Measurements from ENCODE around the gene CRYGN.

Gene CRYGN

GRCh38 chr7:151438864-151439601 is 908 bp downstream of the CRYGN start:
- TF ChIP-seq, protein P1, sequence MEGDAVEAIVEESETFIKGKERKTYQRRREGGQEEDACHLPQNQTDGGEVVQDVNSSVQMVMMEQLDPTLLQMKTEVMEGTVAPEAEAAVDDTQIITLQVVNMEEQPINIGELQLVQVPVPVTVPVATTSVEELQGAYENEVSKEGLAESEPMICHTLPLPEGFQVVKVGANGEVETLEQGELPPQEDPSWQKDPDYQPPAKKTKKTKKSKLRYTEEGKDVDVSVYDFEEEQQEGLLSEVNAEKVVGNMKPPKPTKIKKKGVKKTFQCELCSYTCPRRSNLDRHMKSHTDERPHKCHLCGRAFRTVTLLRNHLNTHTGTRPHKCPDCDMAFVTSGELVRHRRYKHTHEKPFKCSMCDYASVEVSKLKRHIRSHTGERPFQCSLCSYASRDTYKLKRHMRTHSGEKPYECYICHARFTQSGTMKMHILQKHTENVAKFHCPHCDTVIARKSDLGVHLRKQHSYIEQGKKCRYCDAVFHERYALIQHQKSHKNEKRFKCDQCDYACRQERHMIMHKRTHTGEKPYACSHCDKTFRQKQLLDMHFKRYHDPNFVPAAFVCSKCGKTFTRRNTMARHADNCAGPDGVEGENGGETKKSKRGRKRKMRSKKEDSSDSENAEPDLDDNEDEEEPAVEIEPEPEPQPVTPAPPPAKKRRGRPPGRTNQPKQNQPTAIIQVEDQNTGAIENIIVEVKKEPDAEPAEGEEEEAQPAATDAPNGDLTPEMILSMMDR (IDR thresholded peaks at IDR 0.05; ENCODE audit: insufficient read depth, missing control alignments): no peak
- DNase-seq (ENCODE audit: insufficient read length, low spot score) (no peak), FAIRE-seq (no peak)

DNA sequence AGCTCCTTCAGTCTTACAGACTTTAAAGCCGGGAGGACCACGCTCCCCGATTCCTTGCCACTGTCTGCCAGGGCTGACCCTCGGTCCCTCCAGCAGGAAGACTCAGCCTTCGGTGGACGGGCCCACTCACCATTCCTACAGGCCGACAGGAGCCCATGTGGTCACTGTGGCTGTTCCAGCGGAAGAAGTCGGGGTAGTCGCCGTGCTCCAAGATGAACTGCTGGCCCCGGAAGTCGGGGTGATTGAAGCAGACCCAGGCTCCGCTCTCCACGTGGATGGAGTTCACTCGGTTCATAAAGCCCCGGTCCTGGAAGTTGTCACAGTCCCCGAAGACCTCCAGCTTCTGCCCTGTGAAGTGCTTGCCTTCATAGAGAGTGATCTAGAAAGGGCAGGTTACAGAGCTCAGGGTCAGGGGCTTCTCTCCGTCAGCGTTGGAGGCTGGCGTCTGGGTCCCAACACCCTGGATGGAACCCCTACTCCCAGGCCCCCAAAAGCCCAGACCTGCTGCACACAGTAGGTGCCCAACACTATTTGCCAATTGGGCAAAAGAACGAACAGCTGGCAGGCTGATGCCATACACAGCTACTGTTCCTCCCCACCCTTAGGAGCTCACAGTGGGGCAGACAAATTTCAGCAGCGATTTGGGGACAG is 1.9 kb downstream of the CRYGN start:
- DNase-seq (ENCODE audit: insufficient read length, low spot score) (no peak), FAIRE-seq (no peak)
- TF ChIP-seq, protein P1 (IDR thresholded peaks at IDR 0.05; ENCODE audit: insufficient read depth, missing control alignments): no peak

DNA sequence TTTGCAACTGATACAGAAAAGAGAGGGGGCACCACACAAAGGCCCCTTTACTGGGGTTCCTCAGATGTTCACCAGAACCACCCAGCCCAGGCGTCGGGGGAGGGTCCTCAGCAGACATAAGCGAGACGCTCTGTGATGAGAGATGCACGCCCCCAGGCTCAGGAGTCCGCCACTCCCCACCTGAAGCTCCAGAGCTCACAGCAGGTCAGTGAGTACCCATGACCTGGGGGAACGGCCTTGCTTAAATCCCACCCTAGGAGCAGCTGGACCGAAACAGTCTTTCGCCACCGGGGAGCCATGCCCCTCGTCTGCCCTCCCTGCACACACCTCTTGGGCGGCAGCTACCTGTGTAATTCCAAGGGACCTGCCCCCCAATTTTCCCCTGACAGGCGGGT is 2.8 kb downstream of the CRYGN start:
- TF ChIP-seq, protein P1 (IDR thresholded peaks at IDR 0.05; ENCODE audit: insufficient read depth, missing control alignments): no peak
- no peak for FAIRE-seq
- no peak for DNase-seq (ENCODE audit: insufficient read length, low spot score)

DNA sequence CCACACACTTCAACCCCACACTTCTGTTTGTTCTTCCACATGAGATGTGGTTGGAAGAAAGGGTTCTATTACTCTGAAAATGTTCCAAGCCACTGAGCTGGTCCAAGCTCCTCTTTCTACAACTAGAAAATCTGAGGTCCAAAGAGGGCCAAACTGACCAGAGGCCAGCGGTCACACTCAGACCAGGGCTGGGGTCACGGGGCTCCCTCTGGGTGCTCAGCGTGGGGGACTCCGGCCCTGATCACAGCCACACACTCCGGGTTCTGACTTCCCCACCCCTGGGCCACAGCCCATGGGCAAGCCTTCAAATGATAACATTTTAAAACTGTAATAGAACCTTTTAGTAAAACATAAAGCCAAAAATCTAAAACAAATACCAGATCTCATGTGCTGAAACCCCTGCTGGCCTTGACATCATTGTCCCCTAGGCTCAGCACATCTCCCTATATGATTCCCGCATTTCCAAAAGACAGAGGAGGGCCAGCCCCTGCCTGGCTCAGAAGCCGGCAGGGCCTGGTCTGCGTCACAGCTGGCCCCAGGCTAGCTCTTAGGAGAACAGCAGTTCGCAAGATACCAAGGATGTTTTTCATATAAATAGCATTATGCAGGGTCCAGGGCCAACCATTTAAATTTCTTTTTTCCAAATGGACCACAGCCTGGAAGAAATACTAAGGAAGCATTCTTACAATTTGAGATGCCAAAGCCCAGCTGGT is 3.3 kb downstream of the CRYGN start:
- DNase-seq (ENCODE audit: insufficient read length, low spot score) (no peak), FAIRE-seq (no peak)
- TF ChIP-seq, protein P1 (IDR thresholded peaks at IDR 0.05; ENCODE audit: insufficient read depth, missing control alignments): no peak

DNA sequence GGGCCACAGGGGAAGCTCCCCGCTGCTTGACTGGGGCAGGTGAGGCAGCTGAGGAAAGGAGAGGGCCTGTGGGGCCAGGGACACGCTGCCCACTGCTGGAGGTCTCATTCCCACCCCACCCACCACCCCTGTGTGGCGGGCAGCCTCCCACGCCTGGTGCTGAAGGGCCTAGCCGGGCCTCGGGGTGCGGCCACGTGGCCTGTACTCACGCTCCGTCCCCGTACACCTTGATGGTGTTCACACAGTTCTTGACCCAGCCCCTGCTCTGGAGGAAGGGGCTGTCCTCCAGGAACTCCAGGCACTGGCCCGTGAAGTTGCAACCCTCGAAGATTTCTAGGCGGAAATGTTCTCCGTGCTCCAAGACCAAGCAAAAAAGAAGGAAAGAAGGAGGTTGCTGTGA is 4.0 kb downstream of the CRYGN start:
- no peak for DNase-seq (ENCODE audit: insufficient read length, low spot score)
- TF ChIP-seq, protein P1 (IDR thresholded peaks at IDR 0.05; ENCODE audit: insufficient read depth, missing control alignments): no peak
- FAIRE-seq: no peak

DNA sequence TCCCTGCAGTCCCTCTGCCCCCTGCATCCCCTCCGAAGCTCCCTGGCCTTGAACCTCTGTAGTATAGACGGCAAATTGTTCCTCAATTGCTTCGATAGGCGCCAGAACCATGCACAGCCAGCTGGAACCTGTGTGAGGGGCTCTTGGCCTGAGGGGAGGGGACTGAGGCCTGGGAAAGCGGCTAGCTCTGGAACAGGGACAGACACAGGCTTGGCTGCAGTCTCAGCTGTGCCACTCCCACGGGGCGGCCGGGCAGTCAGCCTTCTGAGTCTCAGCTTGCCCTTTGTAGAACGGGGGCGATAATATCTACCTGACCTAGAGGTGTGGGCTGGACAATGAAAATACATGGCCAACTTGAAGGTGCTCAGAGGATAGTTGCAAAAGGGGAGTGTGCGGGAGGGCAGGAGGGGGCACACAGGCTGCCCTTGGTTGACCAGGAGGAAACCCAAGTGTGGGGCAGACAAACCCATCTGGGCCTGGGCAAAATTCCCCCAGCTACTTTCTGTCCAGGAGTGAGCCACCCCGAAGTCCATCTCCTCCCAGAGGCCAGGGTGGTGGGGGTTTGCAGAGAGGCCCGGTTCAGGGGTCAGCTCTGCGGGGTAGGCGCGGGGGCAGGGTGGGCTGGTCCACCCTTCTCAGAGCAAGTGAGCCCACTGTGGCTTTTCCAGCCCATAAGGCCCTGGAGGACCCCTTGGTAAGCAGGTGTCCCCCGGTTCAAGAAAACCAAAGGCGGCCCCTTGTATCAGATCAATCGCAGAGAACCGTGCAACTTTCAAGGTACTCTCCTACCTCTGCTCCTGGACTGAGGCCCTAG is 4.6 kb downstream of the CRYGN start:
- TF ChIP-seq, protein P1 (IDR thresholded peaks at IDR 0.05; ENCODE audit: insufficient read depth, missing control alignments): no peak
- FAIRE-seq: no peak

More for the DNA sequence above, 4.6 kb downstream of the CRYGN start:
- DNase-seq (ENCODE audit: insufficient read length, low spot score): no peak

Data from D721Med (cell line).